Measurements from ENCODE around the gene DENND4B.
"Not testable (repeated sequence)": the region's sequence is repeated elsewhere in the genome, so short reads cannot be mapped to it uniquely, and the experiment has no call there.

The DENND4B gene

GRCh38 chr1:153922972-153923925 lies 23.3 kb downstream of the DENND4B start, which contains the start of gene GATAD2B:
Gene GATAD2B (minus strand): TSS chr1:153922972. CDS start chr1:153828347, 94,625 bp downstream.
- peak; percentile 98 for DNase-seq

GRCh38 chr1:153922076-153922971 lies 24.2 kb downstream of the DENND4B start:
- peak; percentile 81 for DNase-seq

GRCh38 chr1:153921803-153922075 lies 24.8 kb downstream of the DENND4B start:
- DNase-seq: no peak

GRCh38 chr1:153921080-153921802 lies 25.3 kb downstream of the DENND4B start:
- DNase-seq: no peak

GRCh38 chr1:153919876-153920852 lies 26.4 kb downstream of the DENND4B start:
- no peak for DNase-seq

GRCh38 chr1:153916297-153916696 lies 30.2 kb downstream of the DENND4B start:
- DNase-seq: no peak

- DNase-seq: no peak
Measured at GRCh38 chr1:153912349-153912748, 34.2 kb downstream of the DENND4B start.

- not testable (repeated sequence) for DNase-seq
Measured at GRCh38 chr1:153910560-153910959, 36.0 kb downstream of the DENND4B start.

- DNase-seq: no peak
Measured at GRCh38 chr1:153908071-153908470, 38.4 kb downstream of the DENND4B start.

- no peak for DNase-seq
Measured at GRCh38 chr1:153907134-153907533, 39.4 kb downstream of the DENND4B start.

- DNase-seq: no peak
Measured at GRCh38 chr1:153906396-153906795, 40.1 kb downstream of the DENND4B start.

GRCh38 chr1:153905908-153906307 lies 40.6 kb downstream of the DENND4B start:
- DNase-seq: not testable (repeated sequence)

- DNase-seq: no peak
Measured at GRCh38 chr1:153903841-153904455, 42.6 kb downstream of the DENND4B start.

- no peak for DNase-seq
Measured at GRCh38 chr1:153899509-153899908, 47.0 kb downstream of the DENND4B start.

- not testable (repeated sequence) for DNase-seq
Measured at GRCh38 chr1:153895866-153896265, 50.7 kb downstream of the DENND4B start.

- DNase-seq: not testable (repeated sequence)
Measured at GRCh38 chr1:153891042-153891441, 55.5 kb downstream of the DENND4B start.

- DNase-seq: no peak
Measured at GRCh38 chr1:153888533-153888932, 58.0 kb downstream of the DENND4B start.

GRCh38 chr1:153886127-153886526 lies 60.4 kb downstream of the DENND4B start:
- no peak for DNase-seq

GRCh38 chr1:153883223-153883622 lies 63.3 kb downstream of the DENND4B start:
- no peak for DNase-seq

- no peak for DNase-seq
Measured at GRCh38 chr1:153882296-153882912, 64.1 kb downstream of the DENND4B start.

GRCh38 chr1:153881751-153882150 lies 64.8 kb downstream of the DENND4B start:
- no peak for DNase-seq
